Prostate gland (tissue), 2 donors: ENCODE results near the gene DPH1. TPM values are rescaled to one million over a fixed set of nuclear protein-coding genes. Genes with fewer than 3 reads are reported as not detected.

Experiments used
- DNase-seq: peaks from one replicate; pipeline ENCODE4 v3.0.0-alpha.2; 2019; ENCODE audit warnings: low spot score
- H3K27ac ChIP-seq, 2 donors: fragments of 200-600 bp; sonication (generic); 2 replicates each; pipeline ENCODE4 v1.5.1; 2017 to 2019
- H3K27me3 ChIP-seq: fragments of 200-600 bp; sonication (generic); replicated peaks from 2 replicates; pipeline ENCODE4 v1.5.1; 2019; ENCODE audit not compliant: insufficient read depth
- H3K36me3 ChIP-seq, 2 donors: fragments of 200-600 bp; sonication (generic); 1 replicate in 1 of 2; 2 replicates in 1 of 2; pipeline versions ENCODE4 v1.5.1 to v1.8.1; 2017 to 2019
- H3K4me1 ChIP-seq: fragments of 200-600 bp; sonication (generic); replicated peaks from 2 replicates; pipeline ENCODE4 v1.5.1; 2019
- H3K4me3 ChIP-seq, 2 donors: fragments of 200-600 bp; sonication (generic); 2 replicates each; pipeline ENCODE4 v1.5.1; 2017 to 2019
- H3K9me3 ChIP-seq: fragments of 200-600 bp; sonication (generic); 2 replicates; pipeline ENCODE4 v1.5.1; 2017
- POLR2A ChIP-seq: fragments of 450-650 bp; IDR thresholded peaks from one replicate; pipeline ENCODE4 v1.6.1; 2016; ENCODE audit warnings: antibody characterized with exemption, mild to moderate bottlenecking
- POLR2AphosphoS5 ChIP-seq: sonication (generic); formaldehyde crosslinking; IDR thresholded peaks from one replicate; pipeline ENCODE4 v1.6.1; 2017; ENCODE audit warnings: antibody characterized with exemption
- WGBS: methylation state at CpG from one replicate; pipeline ENCODE4 v1.1.5; 2018; 5-methylcytosine and 5-hydroxymethylcytosine counted together
- intact Hi-C: fragments of 100-400 bp; cut with DNase I; formaldehyde crosslinking; loops from one replicate; pipeline ENCODE4 v1.14.2; 2022
- total RNA-seq, 2 donors: library from RNA; depleted of rRNA; stranded (reverse); fragments of >200 nt; gene quantifications; one replicate each; pipeline ENCODE4 v1.1.0, GENCODE V29; 2016
- TF ChIP-seq, protein P1 (sequence below), 4 experiments: fragments of 200-600 bp in 2 of 4; fragments of 450-650 bp in 2 of 4; sonication (generic) in 2 of 4; IDR thresholded peaks; 1 replicate in 3 of 4; 2 replicates in 1 of 4; pipeline ENCODE4 v1.5.1; 2016 to 2019; ENCODE audit warnings: antibody characterized with exemption in 4 of 4, mild to moderate bottlenecking in 2 of 4, moderate library complexity in 2 of 4

The DPH1 gene
- total RNA-seq, 2 donors from 2014 or later = 61.4 to 84.1 TPM

DNA sequence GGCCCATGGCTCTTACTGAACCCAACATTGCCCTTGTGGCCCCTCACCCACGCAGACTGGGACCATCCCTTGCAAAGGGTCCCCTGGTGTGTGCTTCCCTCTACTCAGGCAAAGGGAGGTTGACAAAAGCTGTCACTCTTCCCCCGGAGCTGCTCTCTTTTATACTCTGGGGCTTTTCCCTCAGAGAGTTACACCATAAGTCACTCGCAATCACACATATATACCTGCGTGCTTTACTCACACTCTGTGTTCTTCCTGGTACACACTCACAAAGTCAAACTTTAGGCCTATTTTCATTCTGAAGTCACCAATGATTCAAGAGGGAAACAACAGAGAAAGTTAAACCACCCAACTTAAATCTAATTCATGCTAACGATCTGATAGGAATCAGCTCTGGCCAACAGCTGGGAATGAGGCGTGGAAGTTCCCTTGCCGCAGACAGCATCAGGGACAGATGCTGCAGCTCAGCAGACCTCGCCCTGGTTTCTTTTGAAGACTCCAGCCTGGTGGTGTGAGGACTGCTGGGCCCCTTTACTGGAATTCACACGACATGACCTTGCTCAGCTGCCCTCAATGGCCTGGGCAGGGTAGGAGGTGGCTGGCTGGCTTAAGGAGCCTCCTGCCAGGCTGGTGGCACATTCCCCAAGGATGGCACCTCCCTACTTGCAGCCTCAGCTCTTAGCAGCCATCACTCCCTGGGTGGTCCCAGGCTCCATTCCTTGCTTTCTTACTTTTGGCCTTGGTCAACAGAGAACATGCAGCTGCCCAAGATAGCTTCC, 52.2 kb downstream of the DPH1 start:
- 72% methylated on average over 9 of the region's 9 CpGs for WGBS
- Histone ChIP-seq H3K27me3 (no peaks in the 10 kb centered on the region), H3K4me3 (no peak overlapping the region), H3K9me3 (no peaks in the 10 kb centered on the region), H3K36me3 (peaks cover 6 to 7% of the 10 kb centered on the region in 2 donors), H3K4me1 (peaks cover 12% of the 10 kb centered on the region), H3K27ac (peak overlapping the region; percentile 37 to 69)
- no peak for DNase-seq
- intact Hi-C loops = no loop called here
- no peak for TF ChIP-seq POLR2A

DNA sequence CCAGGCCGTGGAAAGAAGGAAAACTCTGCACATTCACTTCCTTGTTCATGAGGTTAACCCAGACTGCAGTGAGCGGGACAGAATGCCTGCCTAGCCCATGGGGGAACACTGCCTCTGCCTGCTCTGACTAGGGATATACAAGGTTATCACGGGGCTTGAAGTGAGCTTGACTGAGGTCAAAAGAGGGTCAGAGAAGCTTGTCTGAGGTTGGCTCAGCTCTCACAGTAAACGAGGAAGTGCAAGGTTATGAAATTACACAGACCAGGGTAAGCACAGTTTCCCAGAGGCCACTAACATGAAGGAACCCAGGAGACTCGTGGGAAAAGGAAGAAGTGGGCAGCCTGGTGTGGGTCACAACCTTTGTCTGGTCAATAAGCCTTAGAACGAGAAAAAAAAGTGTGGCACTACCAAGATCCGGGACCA, 53.7 kb downstream of the DPH1 start:
- 50% methylated on average over 7 of the region's 7 CpGs for WGBS
- no peak for DNase-seq
- TF ChIP-seq, protein P1, sequence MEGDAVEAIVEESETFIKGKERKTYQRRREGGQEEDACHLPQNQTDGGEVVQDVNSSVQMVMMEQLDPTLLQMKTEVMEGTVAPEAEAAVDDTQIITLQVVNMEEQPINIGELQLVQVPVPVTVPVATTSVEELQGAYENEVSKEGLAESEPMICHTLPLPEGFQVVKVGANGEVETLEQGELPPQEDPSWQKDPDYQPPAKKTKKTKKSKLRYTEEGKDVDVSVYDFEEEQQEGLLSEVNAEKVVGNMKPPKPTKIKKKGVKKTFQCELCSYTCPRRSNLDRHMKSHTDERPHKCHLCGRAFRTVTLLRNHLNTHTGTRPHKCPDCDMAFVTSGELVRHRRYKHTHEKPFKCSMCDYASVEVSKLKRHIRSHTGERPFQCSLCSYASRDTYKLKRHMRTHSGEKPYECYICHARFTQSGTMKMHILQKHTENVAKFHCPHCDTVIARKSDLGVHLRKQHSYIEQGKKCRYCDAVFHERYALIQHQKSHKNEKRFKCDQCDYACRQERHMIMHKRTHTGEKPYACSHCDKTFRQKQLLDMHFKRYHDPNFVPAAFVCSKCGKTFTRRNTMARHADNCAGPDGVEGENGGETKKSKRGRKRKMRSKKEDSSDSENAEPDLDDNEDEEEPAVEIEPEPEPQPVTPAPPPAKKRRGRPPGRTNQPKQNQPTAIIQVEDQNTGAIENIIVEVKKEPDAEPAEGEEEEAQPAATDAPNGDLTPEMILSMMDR (IDR thresholded peaks at IDR 0.05) = peak in 1 of 4 experiments; percentile 4
- no peak for TF ChIP-seq POLR2A
- TF ChIP-seq POLR2AphosphoS5 = no peak
- no peaks in the 10 kb centered on the region for H3K27me3 ChIP-seq
- H3K4me1 ChIP-seq = peaks cover 13% of the 10 kb centered on the region
- peak overlapping the region; percentile 69 for H3K27ac ChIP-seq
- intact Hi-C loops = no loop called here
- H3K9me3 ChIP-seq = no peaks in the 10 kb centered on the region
- peaks cover 4 to 7% of the 10 kb centered on the region in 2 donors for H3K36me3 ChIP-seq
- no peak overlapping the region for H3K4me3 ChIP-seq

DNA sequence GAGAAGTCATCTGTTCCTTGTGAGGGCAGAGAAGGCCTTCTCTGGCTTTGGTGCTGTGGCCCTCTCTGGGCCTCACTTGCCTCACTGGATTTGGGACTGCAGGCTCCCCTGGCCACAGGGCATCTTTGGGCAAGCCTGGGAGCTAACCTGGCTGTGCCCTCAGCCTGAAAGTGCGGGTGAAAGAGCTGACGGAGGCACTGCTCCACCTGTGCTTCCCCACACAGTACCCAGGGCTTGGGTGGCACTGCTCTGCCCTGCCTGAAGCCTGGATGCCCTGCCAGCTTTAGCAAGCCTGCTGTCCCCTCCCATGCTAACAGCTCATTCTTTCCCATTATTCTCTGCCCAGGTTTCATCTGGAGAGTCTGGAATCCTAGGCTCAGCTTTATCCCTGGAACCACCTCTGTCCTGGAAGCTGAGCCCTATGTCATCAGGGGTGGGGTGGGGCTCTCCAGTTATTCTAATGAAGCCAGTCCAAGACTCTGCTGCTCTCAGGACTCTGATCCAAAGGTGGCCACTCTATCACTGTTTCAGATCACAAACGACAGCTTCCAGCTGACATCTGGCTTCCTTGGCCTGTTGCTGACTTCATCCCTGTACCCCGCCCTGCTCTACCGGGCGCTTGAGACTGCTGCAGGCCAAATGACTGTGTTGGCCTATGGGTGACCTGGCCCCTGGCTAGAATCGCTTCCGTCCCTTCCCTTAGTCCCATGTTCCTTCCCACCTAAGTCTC, 54.2 kb downstream of the DPH1 start:
- Histone ChIP-seq H3K4me3 (no peak overlapping the region), H3K9me3 (no peaks in the 10 kb centered on the region), H3K4me1 (peaks cover 13% of the 10 kb centered on the region), H3K27ac (peak overlapping the region; percentile 69), H3K36me3 (peaks cover 4 to 7% of the 10 kb centered on the region in 2 donors), H3K27me3 (no peaks in the 10 kb centered on the region)
- no peak for DNase-seq
- TF ChIP-seq POLR2A (no peak), POLR2AphosphoS5 (no peak)
- TF ChIP-seq, protein P1 (IDR thresholded peaks at IDR 0.05) = no peak
- WGBS = 55% methylated on average over 8 of the region's 8 CpGs
- intact Hi-C loops = no loop called here

DNA sequence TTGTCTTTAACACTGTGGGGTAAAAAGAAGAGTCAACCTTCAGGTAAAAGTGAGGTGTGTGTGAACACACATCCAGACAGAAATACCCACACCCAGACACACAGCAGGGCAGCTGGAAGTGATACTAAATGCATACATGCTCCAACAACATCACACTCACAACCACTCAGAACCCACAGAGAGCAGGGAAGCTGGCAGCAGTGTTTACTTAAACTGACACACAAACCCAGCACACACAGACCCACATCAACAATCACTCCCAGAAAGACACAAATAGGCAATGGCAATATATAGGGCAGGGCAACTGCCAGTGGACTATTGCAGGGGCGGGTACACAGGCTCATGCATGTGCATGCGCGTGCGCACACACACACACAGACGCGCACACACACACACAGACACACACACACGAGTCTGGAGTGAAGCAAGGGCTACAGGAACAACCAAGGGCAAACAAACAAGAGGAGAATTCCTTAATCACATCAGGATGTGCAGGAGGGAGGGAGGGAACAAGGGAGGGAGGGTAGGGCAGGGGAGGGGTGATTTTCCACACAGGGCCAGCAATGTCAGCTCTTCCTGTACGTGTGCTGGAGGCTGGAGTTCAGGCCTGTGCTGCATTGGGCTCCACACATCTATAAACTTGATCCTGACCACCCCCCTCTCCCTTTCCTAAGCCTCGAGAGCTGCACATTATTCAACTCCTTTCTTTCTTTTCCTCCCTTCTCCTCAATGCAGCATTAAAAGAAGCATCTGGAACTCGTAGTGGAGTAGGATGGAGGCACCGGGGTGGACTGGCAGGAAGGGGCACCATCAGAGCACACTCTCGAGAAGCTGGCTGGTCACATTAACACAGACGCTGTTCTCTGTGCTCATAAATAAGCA, 55.1 kb downstream of the DPH1 start:
- 50% methylated on average over 13 of the region's 13 CpGs for WGBS

More for the DNA sequence above, 55.1 kb downstream of the DPH1 start:
- peaks cover 13% of the 10 kb centered on the region for H3K4me1 ChIP-seq
- no peak overlapping the region for H3K4me3 ChIP-seq
- intact Hi-C loops = no loop called here
- no peaks in the 10 kb centered on the region for H3K27me3 ChIP-seq
- TF ChIP-seq POLR2A (no peak), POLR2AphosphoS5 (no peak)
- TF ChIP-seq, protein P1 (IDR thresholded peaks at IDR 0.05) = no peak
- DNase-seq = no peak
- no peaks in the 10 kb centered on the region for H3K9me3 ChIP-seq
- peaks cover 4 to 7% of the 10 kb centered on the region in 2 donors for H3K36me3 ChIP-seq
- H3K27ac ChIP-seq = peak overlapping the region; percentile 69
